Transverse colon (tissue), 4 donors: ENCODE data around the gene MST1R.

ENCODE experiments used
- CTCF ChIP-seq, 5 experiments: fragments of 200-600 bp in 3 of 5; fragments of 450-650 bp in 2 of 5; sonication (generic) in 3 of 5; IDR thresholded peaks; 1 replicate in 2 of 5; 2 replicates in 3 of 5; pipeline ENCODE4 v1.5.1; 2016 to 2017; ENCODE audit warnings: antibody characterized with exemption in 5 of 5, inconsistent platforms in 3 of 5, mild to moderate bottlenecking in 2 of 5, moderate library complexity in 1 of 5
- EP300 ChIP-seq: sonication (generic); formaldehyde crosslinking; IDR thresholded peaks from one replicate; pipeline ENCODE4 v1.6.1; 2017; ENCODE audit warnings: antibody characterized with exemption, low read depth
- POLR2A ChIP-seq: fragments of 450-650 bp; IDR thresholded peaks from one replicate; pipeline ENCODE4 v1.6.1; 2016; ENCODE audit warnings: antibody characterized with exemption, mild to moderate bottlenecking, moderate library complexity
- POLR2AphosphoS5 ChIP-seq, 3 donors: sonication (generic); formaldehyde crosslinking; IDR thresholded peaks; one replicate each; pipeline ENCODE4 v1.6.1; 2016; ENCODE audit warnings: antibody characterized with exemption in 3 of 3

- no peak for TF ChIP-seq EP300
- no peak for TF ChIP-seq CTCF (IDR thresholded peaks at IDR 0.05)
- TF ChIP-seq POLR2AphosphoS5 (IDR thresholded peaks at IDR 0.05), result no peak
- no peak for TF ChIP-seq POLR2A
Observed at GRCh38 chr3:49927798-49928197, 24.1 kb upstream of the MST1R start.
